ES-I3 (cell line): ENCODE results near the gene HIKESHI.
"Not testable (repeated sequence)": the region's sequence is repeated elsewhere in the genome, so short reads cannot be mapped to it uniquely, and the experiment has no call there.

Source experiments
- H3K36me3 ChIP-seq: 2 replicates; pipeline ENCODE4 v1.6.1; 2013; ENCODE audit warnings: mild to moderate bottlenecking, low read length, control low read depth, moderate library complexity; ENCODE audit not compliant: insufficient read depth
- H3K4me1 ChIP-seq: 2 replicates; pipeline ENCODE4 v1.6.1; 2013; ENCODE audit warnings: mild to moderate bottlenecking, control low read depth, low read length; ENCODE audit not compliant: insufficient read depth
- H3K9ac ChIP-seq: 2 replicates; pipeline ENCODE4 v1.6.1; 2013; ENCODE audit warnings: low read depth, mild to moderate bottlenecking, low read length, moderate library complexity
- H3K9me3 ChIP-seq: 2 replicates; pipeline ENCODE4 v1.6.1; 2013; ENCODE audit warnings: mild to moderate bottlenecking, low read length, moderate library complexity; ENCODE audit not compliant: control insufficient read depth, insufficient read depth

The HIKESHI gene

DNA sequence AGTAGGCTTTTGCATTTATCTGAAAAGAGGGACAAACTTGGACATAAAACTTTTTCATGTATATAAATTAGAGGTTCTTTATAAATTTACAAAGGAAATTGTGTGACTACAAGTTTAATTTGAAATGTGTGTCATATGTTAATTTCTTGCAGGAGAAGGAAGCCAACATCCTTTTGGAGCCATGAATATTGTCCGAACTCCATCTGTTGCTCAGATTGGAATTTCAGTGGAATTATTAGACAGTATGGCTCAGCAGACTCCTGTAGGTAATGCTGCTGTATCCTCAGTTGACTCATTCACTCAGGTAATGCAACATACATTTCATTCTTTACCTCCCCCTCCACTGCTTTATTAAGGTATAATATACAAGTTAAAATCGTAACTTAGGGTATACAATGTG lies 35.2 kb downstream of the HIKESHI start:
- Histone ChIP-seq H3K9ac (no peak overlapping the region), H3K4me1 (no peaks in the 10 kb centered on the region), H3K36me3 (peaks cover 3% of the 10 kb centered on the region), H3K9me3 (peaks cover 19% of the 10 kb centered on the region)

DNA sequence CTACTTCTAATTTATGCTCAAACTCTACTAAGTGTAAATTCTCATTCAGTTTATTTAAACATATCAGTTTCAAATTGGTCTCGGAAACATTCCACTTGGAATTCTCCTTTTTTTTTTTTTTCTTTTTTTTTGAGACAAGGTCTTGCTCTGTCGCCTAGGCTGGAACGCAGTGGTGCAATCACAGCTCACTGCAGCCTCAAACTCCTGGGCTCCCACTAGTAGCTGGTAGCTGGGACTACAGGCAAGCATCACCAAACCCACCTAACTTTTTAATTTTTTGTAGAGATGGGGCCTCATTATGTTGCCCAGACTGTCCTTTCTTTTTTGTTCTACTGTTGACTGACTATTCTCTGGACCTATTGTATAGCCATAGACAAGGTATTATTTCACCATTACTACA lies 39.3 kb downstream of the HIKESHI start:
- Histone ChIP-seq H3K9ac (no peak overlapping the region), H3K4me1 (no peaks in the 10 kb centered on the region), H3K9me3 (peaks cover 3% of the 10 kb centered on the region; the same call in 1 of the 2 replicates), H3K36me3 (peaks cover 2% of the 10 kb centered on the region; the same call in 1 of the 2 replicates)

DNA sequence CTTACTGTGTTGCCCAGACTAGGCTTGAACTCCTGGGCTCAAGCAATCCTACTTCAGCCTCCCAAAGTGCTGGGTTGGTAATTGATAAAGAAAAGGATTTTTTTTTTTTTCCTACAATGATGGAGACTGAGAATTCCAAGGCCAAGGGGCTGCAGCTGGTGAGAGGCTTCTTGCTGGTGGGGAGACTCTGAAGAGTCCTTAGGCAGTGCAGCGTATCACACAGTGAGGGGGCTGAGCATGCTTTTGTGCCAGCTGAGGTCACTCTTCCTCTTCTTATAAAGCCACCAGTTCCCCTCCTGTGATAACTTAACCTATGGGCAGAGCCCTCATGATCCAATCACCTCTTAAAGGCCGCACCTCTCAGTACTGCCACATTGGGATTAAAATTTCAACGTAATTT lies 44.5 kb downstream of the HIKESHI start:
- Histone ChIP-seq H3K9me3 (no peaks in the 10 kb centered on the region), H3K9ac (no peak overlapping the region), H3K4me1 (no peaks in the 10 kb centered on the region), H3K36me3 (peaks cover 3% of the 10 kb centered on the region; the same call in 1 of the 2 replicates)

DNA sequence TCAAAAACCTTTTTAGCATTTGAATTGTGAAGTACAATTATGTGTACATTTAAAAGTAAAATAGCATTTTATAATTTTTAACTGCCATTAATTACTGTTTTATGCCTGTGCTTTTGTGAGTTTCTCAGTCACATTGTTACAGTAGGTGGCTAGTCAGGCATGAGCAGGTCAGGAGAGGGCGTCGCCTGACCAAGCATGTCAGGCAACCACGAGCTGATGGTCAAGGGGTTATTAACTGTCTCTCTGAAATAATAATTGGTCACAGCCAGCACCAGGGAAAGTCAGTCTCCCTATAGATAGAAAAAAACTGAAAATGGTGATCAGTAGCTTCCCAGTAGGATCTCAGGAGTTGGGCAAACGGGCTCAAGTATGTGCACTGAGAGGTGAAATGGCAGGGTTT lies 53.2 kb downstream of the HIKESHI start:
- Histone ChIP-seq H3K36me3 (no peaks in the 10 kb centered on the region), H3K9ac (no peak overlapping the region), H3K4me1 (peaks cover 12% of the 10 kb centered on the region), H3K9me3 (no peaks in the 10 kb centered on the region)

DNA sequence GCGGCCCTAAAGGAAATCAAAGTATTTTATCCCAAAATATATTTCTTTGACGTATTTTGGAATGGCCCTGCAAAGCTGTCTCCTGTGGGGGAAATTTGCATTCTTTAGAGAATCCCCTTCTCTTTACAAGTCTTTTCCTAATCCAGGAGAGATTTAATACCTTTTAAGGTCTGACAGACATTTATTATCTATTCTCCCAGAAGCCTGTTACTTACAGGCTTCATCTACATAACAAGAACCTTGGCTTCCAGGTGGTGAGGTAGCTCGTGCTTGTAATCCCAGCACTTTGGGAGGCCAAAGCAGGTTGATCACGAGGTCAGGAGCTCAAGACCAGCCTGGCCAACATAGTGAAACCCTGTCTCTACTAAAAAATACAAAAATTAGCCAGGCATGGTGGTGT lies 55.4 kb downstream of the HIKESHI start:
- peaks cover 12% of the 10 kb centered on the region for H3K4me1 ChIP-seq
- H3K9me3 ChIP-seq, H3K9ac ChIP-seq, H3K36me3 ChIP-seq: not testable (repeated sequence)

DNA sequence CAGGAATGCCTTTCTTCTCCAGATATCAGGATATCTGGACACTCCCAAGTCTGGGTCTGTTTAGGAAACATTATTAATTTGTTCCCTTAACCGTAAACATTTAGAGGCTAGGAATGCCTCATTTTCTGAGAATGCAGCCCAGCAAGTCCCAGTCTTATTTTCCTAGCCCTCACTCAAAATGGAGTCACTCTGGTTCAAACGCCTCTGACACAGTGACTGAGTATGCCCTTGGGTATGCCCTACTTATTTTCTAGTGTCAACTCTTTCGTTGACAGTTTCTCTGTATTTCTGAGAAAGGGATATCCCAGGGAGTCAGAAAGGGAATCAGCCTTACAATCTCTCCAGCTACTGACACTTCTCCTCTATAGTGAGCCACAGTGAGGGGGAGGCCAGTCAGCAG lies 56.7 kb downstream of the HIKESHI start:
- Histone ChIP-seq H3K9ac (no peak overlapping the region), H3K4me1 (peaks cover 12% of the 10 kb centered on the region), H3K36me3 (no peaks in the 10 kb centered on the region), H3K9me3 (no peaks in the 10 kb centered on the region)

DNA sequence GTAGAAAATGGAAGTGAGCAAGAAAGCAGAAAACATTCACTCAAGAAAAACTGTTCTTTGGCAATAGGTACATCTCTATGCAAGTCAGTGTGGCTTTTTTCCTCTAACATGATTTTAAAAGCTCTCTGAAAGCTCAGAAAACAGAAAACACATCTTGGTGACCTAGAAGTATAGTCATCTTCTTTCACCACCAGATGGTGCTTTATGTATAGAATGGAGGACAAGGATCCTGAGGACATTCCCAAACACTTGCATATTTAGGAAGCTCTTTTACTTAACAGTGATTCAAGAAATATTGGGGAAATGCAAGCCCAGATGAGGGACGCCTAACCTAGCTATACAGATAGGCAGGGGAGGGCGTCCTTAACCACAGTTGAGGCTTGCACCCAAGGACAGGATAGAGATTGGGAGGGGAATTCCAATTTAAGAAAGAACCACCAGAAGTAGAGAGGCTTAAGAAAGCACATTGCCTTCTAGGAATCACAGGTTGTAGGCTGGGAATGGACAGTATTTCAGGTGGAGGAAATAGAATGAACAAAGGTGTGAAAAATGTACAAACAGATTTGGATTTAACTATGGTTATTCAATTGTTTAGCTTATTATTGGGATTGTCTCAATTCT lies 58.8 kb downstream of the HIKESHI start:
- Histone ChIP-seq H3K36me3 (no peaks in the 10 kb centered on the region), H3K4me1 (peaks cover 12% of the 10 kb centered on the region), H3K9ac (no peak overlapping the region), H3K9me3 (no peaks in the 10 kb centered on the region)

DNA sequence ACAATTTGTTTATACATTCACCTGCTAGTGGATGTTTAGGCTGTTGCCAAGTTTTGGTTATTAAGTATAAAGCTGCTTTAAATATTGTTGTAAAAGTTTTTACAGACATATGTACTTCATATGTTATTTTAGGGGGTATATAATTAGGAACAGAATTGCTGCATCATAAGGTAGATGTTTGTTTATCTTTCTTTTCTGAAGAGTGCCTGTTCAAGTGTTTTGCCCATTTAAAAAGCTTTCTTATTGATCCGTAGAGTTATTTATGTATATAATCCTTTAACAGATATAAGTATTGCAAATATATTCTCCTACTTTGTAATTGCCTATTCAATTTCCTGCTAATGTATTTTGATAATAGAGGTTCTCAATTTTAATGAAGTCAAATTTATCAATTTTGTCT lies 61.4 kb downstream of the HIKESHI start:
- Histone ChIP-seq H3K9ac (no peak overlapping the region), H3K36me3 (no peaks in the 10 kb centered on the region), H3K9me3 (no peaks in the 10 kb centered on the region), H3K4me1 (peaks cover 4% of the 10 kb centered on the region; the same call in 1 of the 2 replicates)

DNA sequence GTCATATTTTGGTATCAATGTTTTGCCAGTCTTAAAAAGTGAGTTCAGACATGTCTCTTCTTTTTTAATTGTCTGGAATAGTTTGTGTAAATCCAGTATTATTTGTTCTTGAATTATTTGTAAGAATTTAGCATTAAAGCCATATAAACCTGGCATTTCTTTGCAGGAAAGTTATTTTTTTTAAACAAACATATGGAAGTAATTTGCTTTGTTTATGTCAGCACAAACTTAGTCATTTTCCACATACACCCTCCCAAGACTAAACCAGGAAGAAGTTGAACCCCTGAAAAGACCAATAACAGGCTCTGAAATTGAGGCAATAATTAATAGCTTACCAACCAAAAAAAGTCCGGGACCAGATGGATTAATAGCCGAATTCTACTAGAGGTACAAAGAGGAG lies 63.5 kb downstream of the HIKESHI start:
- Histone ChIP-seq H3K9me3 (no peaks in the 10 kb centered on the region; the same call in 1 of the 2 replicates), H3K36me3 (no peaks in the 10 kb centered on the region), H3K9ac (no peak overlapping the region), H3K4me1 (no peaks in the 10 kb centered on the region)

DNA sequence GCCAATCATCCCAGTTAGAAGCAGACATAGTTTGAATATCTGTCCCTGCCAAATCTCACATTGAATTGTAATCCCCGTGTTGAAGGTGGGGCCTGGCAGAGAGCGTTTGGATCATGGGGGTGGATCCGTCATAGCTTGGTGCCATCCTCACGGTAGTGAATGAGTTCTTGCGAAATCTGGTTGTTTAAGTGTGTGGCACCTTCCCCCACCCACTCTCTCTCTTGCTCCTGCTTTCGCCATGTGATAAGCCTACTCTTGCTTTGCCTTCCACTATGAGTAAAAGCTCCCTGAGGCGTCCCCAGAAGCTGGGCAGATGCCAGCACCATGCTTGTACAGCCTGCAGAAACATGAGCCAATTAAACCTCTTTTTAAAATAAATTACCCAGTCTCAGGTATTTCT lies 67.6 kb downstream of the HIKESHI start:
- no peaks in the 10 kb centered on the region for H3K36me3 ChIP-seq
- H3K9me3 ChIP-seq, result no peaks in the 10 kb centered on the region; the same call in none of the 2 replicates
- H3K4me1 ChIP-seq, result no peaks in the 10 kb centered on the region
- H3K9ac ChIP-seq, result no peak overlapping the region

DNA sequence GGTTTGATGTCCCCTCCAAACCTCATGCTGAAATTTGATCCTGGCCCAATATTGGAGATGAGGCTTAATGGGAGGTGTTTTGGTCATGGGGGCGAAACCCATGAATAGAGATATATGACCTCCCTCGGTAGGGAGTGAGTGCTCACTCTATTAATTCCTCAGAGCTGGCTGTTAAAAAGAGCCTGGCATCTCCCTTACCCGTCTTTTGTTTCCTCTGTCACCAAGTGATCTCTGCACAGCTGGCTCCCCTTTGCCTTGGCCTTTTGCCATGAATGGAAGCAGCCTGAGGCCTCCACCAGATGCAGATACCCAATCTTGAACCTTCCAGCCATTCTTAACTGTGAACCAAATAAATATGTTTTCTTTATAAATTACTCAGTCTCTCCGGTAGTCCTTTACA lies 68.1 kb downstream of the HIKESHI start:
- Histone ChIP-seq H3K4me1 (no peaks in the 10 kb centered on the region), H3K9me3 (no peaks in the 10 kb centered on the region; the same call in none of the 2 replicates), H3K9ac (no peak overlapping the region), H3K36me3 (no peaks in the 10 kb centered on the region)

DNA sequence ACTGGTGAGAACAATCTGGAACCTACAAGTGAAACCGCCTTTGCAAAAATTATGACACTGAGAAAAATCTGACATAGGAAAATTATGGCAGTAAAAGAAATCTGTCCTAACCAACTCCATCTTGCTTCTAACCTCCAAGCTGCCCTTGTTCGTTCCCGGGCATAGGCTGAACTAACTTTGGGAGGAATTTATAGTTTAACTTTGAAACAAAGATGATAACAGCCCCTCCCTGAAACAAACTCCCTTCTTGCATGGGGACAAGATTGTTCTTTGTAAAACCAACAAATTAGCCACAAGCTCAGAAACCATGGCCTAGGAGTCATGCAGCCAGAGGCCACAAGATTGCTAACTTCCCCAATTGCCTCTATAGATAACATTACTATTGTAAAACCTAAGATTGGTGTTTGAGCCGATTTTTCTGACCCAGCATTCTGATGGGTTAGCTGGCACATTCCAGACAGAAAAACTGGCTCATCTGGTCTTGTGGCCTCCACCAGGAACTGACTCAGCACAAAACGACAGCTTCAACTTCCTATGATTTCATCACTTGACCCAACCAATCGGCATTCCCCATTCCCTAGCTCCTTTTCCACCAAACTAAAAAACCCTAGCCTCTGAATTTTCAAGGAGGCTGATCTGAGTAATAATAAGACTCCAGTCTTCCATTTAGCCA lies 69.0 kb downstream of the HIKESHI start:
- no peaks in the 10 kb centered on the region; the same call in none of the 2 replicates for H3K9me3 ChIP-seq
- H3K4me1 ChIP-seq, result no peaks in the 10 kb centered on the region
- no peak overlapping the region for H3K9ac ChIP-seq
- no peaks in the 10 kb centered on the region for H3K36me3 ChIP-seq

DNA sequence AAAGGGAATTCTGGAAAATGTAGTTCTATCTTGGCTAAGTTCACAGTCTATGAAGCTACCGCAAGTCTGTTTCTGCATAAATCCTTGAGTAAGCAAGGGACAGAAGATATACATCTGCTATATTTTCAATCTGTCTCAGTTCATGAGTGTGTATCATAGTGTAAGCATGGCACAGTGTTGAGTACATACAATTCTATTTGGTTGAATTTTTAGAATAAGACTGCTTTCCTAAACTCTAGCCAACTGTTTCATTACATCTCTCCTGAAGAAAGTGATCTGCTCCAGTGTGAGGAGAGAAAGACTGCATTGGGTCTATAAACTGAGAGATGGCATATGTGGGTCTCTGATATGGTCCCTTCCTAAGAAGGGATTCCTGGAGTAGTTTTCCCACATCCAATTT lies 70.0 kb downstream of the HIKESHI start:
- H3K9ac ChIP-seq, result no peak overlapping the region
- H3K9me3 ChIP-seq, result no peaks in the 10 kb centered on the region; the same call in none of the 2 replicates
- H3K4me1 ChIP-seq, result no peaks in the 10 kb centered on the region
- H3K36me3 ChIP-seq, result no peaks in the 10 kb centered on the region

DNA sequence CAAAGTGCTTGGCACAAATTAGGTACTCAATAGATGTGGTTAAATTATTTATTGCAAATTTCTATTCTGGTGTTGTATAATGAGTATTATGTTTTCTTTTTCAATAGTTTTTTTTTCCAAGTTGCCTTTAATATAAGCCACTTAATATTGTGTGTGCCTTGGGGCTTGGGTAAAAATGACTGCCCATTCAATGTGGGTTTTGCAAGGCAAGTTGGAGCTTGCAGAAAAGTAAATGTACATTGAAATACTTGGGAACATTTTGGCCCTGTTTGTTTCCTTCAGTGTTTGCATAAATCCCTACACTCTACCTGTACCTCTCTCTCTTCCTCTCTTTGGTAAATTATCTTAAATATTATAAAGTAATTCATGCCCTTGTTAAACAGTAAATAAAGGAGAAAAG lies 70.5 kb downstream of the HIKESHI start:
- H3K36me3 ChIP-seq, result no peaks in the 10 kb centered on the region
- no peaks in the 10 kb centered on the region; the same call in none of the 2 replicates for H3K9me3 ChIP-seq
- no peak overlapping the region for H3K9ac ChIP-seq
- no peaks in the 10 kb centered on the region for H3K4me1 ChIP-seq

DNA sequence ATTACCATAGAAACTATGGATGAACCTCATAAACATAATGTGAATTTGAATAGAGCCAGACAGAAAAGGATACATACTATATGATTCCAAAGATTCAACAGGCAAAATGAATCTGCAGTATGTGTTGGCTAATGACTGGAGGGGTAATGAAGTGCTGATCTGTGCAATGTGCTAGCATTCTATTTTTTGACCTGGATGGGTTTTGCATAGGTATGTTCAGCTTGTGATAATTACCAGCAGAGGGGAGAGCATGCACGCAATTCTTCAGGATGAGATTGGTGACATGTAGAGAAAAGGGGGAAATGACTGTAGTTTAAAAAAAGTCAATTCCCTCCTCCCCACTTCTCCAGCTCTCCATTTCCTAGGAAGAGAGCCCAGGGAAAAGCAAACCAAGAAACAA lies 72.0 kb downstream of the HIKESHI start:
- no peaks in the 10 kb centered on the region; the same call in none of the 2 replicates for H3K9me3 ChIP-seq
- H3K36me3 ChIP-seq, result no peaks in the 10 kb centered on the region
- H3K9ac ChIP-seq, result peak overlapping the region; percentile 39; the same call in 1 of the 2 replicates
- no peaks in the 10 kb centered on the region for H3K4me1 ChIP-seq
